Panc1 (cell line): ENCODE results near the gene ADGRL1. TPM values are rescaled to one million over a fixed set of nuclear protein-coding genes. Genes with fewer than 3 reads are reported as not detected.
"Not testable (repeated sequence)": the region's sequence is repeated elsewhere in the genome, so short reads cannot be mapped to it uniquely, and the experiment has no call there.

ENCODE experiments used
- ATAC-seq: fragments of 200-7000 bp; cut with Tn5 transposase; 2 replicates; pipeline ENCODE4 v1.9.1; 2020; ENCODE audit warnings: mild to moderate bottlenecking, moderate library complexity
- BruUV-seq: library from RNA; stranded (reverse); fragments of 400-500 nt; replicated peaks from 2 replicates; lab custom pipeline; 2021; lab: Mats Ljungman, UMichigan
- CTCF ChIA-PET: fragments of 300-600 bp; sonication (Branson Sonifier 250); formaldehyde crosslinking; loops from one replicate; lab custom pipeline; 2022; ENCODE audit warnings: antibody characterized with exemption; lab: Charles Lee
- POLR2A ChIA-PET: fragments of 300-600 bp; sonication (Branson Sonifier 250); formaldehyde crosslinking; loops from one replicate; lab custom pipeline; 2022; ENCODE audit warnings: antibody characterized with exemption; lab: Charles Lee
- DNase-seq: peaks from one replicate; pipeline ENCODE4 v3.0.0-alpha.2; 2010; ENCODE audit warnings: low read depth, low spot score
- H3K27ac ChIP-seq: 2 replicates; pipeline ENCODE4 v1.5.1; 2011; ENCODE audit warnings: mild to moderate bottlenecking, low read length, inconsistent platforms
- H3K27me3 ChIP-seq: fragments of 200-500 bp; sonication (Bioruptor generic); 2 replicates; pipeline ENCODE4 v1.6.0; 2014; ENCODE audit warnings: low read length, inconsistent platforms; ENCODE audit not compliant: control insufficient read depth, insufficient read depth
- H3K36me3 ChIP-seq: fragments of 200-500 bp; sonication (Bioruptor generic); 2 replicates; pipeline ENCODE4 v1.5.1; 2014; ENCODE audit warnings: inconsistent platforms, mild to moderate bottlenecking, low read length, moderate library complexity; ENCODE audit not compliant: control insufficient read depth, insufficient read depth
- H3K4me1 ChIP-seq: 2 replicates; pipeline ENCODE4 v1.5.1; 2011; ENCODE audit warnings: inconsistent platforms, mild to moderate bottlenecking, low read length, moderate library complexity; ENCODE audit not compliant: control insufficient read depth, insufficient read depth
- H3K4me3 ChIP-seq, 2 experiments: 2 replicates each; pipeline ENCODE4 v1.5.1; 2011 to 2012; ENCODE audit warnings: low read depth in 2 of 2, low read length in 2 of 2, mild to moderate bottlenecking in 2 of 2, inconsistent platforms in 1 of 2, moderate library complexity in 1 of 2
- H3K9me3 ChIP-seq: fragments of 200-500 bp; sonication (Bioruptor generic); 2 replicates; pipeline ENCODE4 v1.5.1; 2014; ENCODE audit warnings: low read depth, mild to moderate bottlenecking, inconsistent platforms, low read length, moderate library complexity; ENCODE audit not compliant: control insufficient read depth, insufficient read depth
- CTCF ChIP-seq: fragments of 450-650 bp; IDR thresholded peaks from 2 replicates; pipeline ENCODE4 v1.5.1; 2017; ENCODE audit warnings: mild to moderate bottlenecking
- POLR2AphosphoS5 ChIP-seq: IDR thresholded peaks from 2 replicates; pipeline ENCODE4 v1.6.1; 2012; ENCODE audit warnings: mild to moderate bottlenecking, low read depth, low read length, moderate library complexity
- REST ChIP-seq, 2 experiments: IDR thresholded peaks; 2 replicates each; pipeline ENCODE4 v1.6.1; 2011 to 2012; ENCODE audit warnings: low read depth in 2 of 2, control low read depth in 1 of 2, low read length in 1 of 2, mild to moderate bottlenecking in 1 of 2, moderate library complexity in 1 of 2; ENCODE audit not compliant: insufficient read depth in 1 of 2
- SIN3A ChIP-seq: IDR thresholded peaks from 2 replicates; pipeline ENCODE4 v1.6.1; 2012; ENCODE audit warnings: low read depth, mild to moderate bottlenecking, low read length, moderate library complexity, borderline replicate concordance; ENCODE audit not compliant: insufficient read depth
- TCF7L2 ChIP-seq: IDR thresholded peaks from 2 replicates; pipeline ENCODE4 v1.6.1; 2011; ENCODE audit warnings: mild to moderate bottlenecking, low read depth, low read length, inconsistent platforms
- in situ Hi-C: cut with HindIII; loops from 2 replicates; pipeline ENCODE4 v1.10.0; 2016; ENCODE audit warnings: low sequenced_read_pairs, low pct_unique_long_range_greater_than_20kb
- intact Hi-C: fragments of 100-400 bp; cut with micrococcal nuclease; formaldehyde crosslinking; loops from one replicate; pipeline ENCODE4 v1.10.0; 2022; ENCODE audit not compliant: unreplicated experiment
- total RNA-seq: library from RNA; stranded (reverse); gene quantifications from one replicate; pipeline ENCODE4 v1.2.1, GENCODE V29; 2021; ENCODE audit not compliant: unreplicated experiment

The ADGRL1 gene
- total RNA-seq, 1 experiment from 2014 or later: 37.7 TPM

GRCh38 chr19:14237014-14237941 is 31.3 kb upstream of the ADGRL1 start:
- H3K27ac ChIP-seq: no peak overlapping the region
- intact Hi-C loops: no loop called here
- no peak overlapping the region for H3K4me3 ChIP-seq
- H3K27me3 ChIP-seq: no peaks in the 10 kb centered on the region
- in situ Hi-C loops: no loop called here
- no peaks in the 10 kb centered on the region for H3K36me3 ChIP-seq
- ATAC-seq: no peak
- no peaks in the 10 kb centered on the region for H3K9me3 ChIP-seq
- TF ChIP-seq TCF7L2: no peak
- TF ChIP-seq SIN3A: no peak
- TF ChIP-seq REST (IDR thresholded peaks at IDR 0.05; ENCODE audit: insufficient read depth in 1 of 2, low read depth in 2 of 2, low read length in 1 of 2): no peak
- TF ChIP-seq POLR2AphosphoS5: no peak
- TF ChIP-seq CTCF: no peak
- H3K4me1 ChIP-seq: no peaks in the 10 kb centered on the region
- no peak for DNase-seq
- CTCF ChIA-PET: no interaction called here
- no TSS peak for BruUV-seq
- POLR2A ChIA-PET: no interaction called here

- H3K27ac ChIP-seq, in situ Hi-C loops, DNase-seq, POLR2A ChIA-PET, H3K27me3 ChIP-seq, intact Hi-C loops, H3K4me1 ChIP-seq, BruUV-seq, CTCF ChIA-PET, ATAC-seq, H3K9me3 ChIP-seq, H3K36me3 ChIP-seq, H3K4me3 ChIP-seq: not testable (repeated sequence)
Observed at GRCh38 chr19:14232945-14233344, 27.0 kb upstream of the ADGRL1 start.

GRCh38 chr19:14228446-14229071 is 22.6 kb upstream of the ADGRL1 start:
- H3K27ac ChIP-seq, CTCF ChIA-PET, POLR2A ChIA-PET, H3K4me3 ChIP-seq, BruUV-seq, H3K27me3 ChIP-seq, intact Hi-C loops, H3K9me3 ChIP-seq, H3K4me1 ChIP-seq, H3K36me3 ChIP-seq, DNase-seq, ATAC-seq, in situ Hi-C loops: not testable (repeated sequence)

GRCh38 chr19:14226498-14226897 is 20.5 kb upstream of the ADGRL1 start:
- H3K27me3 ChIP-seq, H3K4me3 ChIP-seq, intact Hi-C loops, POLR2A ChIA-PET, in situ Hi-C loops, H3K9me3 ChIP-seq, H3K27ac ChIP-seq, CTCF ChIA-PET, H3K4me1 ChIP-seq, H3K36me3 ChIP-seq, ATAC-seq, DNase-seq, BruUV-seq: not testable (repeated sequence)
